ENCODE measurements around the gene MAN1C1.

The MAN1C1 gene

GRCh38 chr1:25643929-25644328, 27.3 kb downstream of the MAN1C1 start:
- H3K9me3 ChIP-seq (ENCODE audit: insufficient read depth, low read length), result no peaks in the 10 kb centered on the region
- no peak for TF ChIP-seq EZH2phosphoT487 (IDR thresholded peaks at IDR 0.05; ENCODE audit: low read depth)
- TF ChIP-seq CTCF (IDR thresholded peaks at IDR 0.05; ENCODE audit: low read depth, low read length), result no peak

GRCh38 chr1:25644962-25645361, 28.4 kb downstream of the MAN1C1 start:
- no peaks in the 10 kb centered on the region for H3K79me2 ChIP-seq (ENCODE audit: low read length)
- H3K4me3 ChIP-seq (ENCODE audit: low read length), result no peak overlapping the region
- H3K4me1 ChIP-seq (ENCODE audit: low read length), result no peaks in the 10 kb centered on the region
- no peaks in the 10 kb centered on the region for H4K20me1 ChIP-seq (ENCODE audit: insufficient read depth, low read length)
- TF ChIP-seq CTCF (IDR thresholded peaks at IDR 0.05; ENCODE audit: low read depth, low read length), result no peak
- TF ChIP-seq EZH2phosphoT487 (IDR thresholded peaks at IDR 0.05; ENCODE audit: low read depth), result no peak
- H3K27me3 ChIP-seq (ENCODE audit: low read depth, low read length), result peaks cover 28% of the 10 kb centered on the region
- no peak overlapping the region for H3K27ac ChIP-seq (ENCODE audit: low read length)
- no peaks in the 10 kb centered on the region for H3K9me3 ChIP-seq (ENCODE audit: insufficient read depth, low read length)
- no peak overlapping the region for H3K9ac ChIP-seq (ENCODE audit: low read length)
- H3K4me2 ChIP-seq (ENCODE audit: low read length), result no peak overlapping the region
- H3K36me3 ChIP-seq (replicated peaks; ENCODE audit: low read depth, low read length), result no peaks in the 10 kb centered on the region
- H2AFZ ChIP-seq (ENCODE audit: low read depth, low read length), result no peak overlapping the region

More at GRCh38 chr1:25643929-25644328, 27.3 kb downstream of the MAN1C1 start:
- H3K4me3 ChIP-seq (ENCODE audit: low read length), result no peak overlapping the region
- H4K20me1 ChIP-seq (ENCODE audit: insufficient read depth, low read length), result no peaks in the 10 kb centered on the region
- no peaks in the 10 kb centered on the region for H3K36me3 ChIP-seq (replicated peaks; ENCODE audit: low read depth, low read length)
- no peak overlapping the region for H3K27ac ChIP-seq (ENCODE audit: low read length)
- no peak overlapping the region for H3K4me2 ChIP-seq (ENCODE audit: low read length)
- H3K79me2 ChIP-seq (ENCODE audit: low read length), result no peaks in the 10 kb centered on the region
- no peaks in the 10 kb centered on the region for H3K4me1 ChIP-seq (ENCODE audit: low read length)
- no peak overlapping the region for H3K9ac ChIP-seq (ENCODE audit: low read length)
- no peak overlapping the region for H2AFZ ChIP-seq (ENCODE audit: low read depth, low read length)
- peaks cover 37% of the 10 kb centered on the region for H3K27me3 ChIP-seq (ENCODE audit: low read depth, low read length)

- Histone ChIP-seq H3K9me3 (ENCODE audit: insufficient read depth, low read length) (no peaks in the 10 kb centered on the region), H3K79me2 (ENCODE audit: low read length) (no peaks in the 10 kb centered on the region), H3K27ac (ENCODE audit: low read length) (no peak overlapping the region), H3K4me3 (ENCODE audit: low read length) (no peak overlapping the region), H3K9ac (ENCODE audit: low read length) (no peak overlapping the region), H4K20me1 (ENCODE audit: insufficient read depth, low read length) (no peaks in the 10 kb centered on the region), H3K27me3 (ENCODE audit: low read depth, low read length) (peaks cover 22% of the 10 kb centered on the region), H3K4me1 (ENCODE audit: low read length) (no peaks in the 10 kb centered on the region), H3K4me2 (ENCODE audit: low read length) (no peak overlapping the region), H2AFZ (ENCODE audit: low read depth, low read length) (no peak overlapping the region), H3K36me3 (replicated peaks; ENCODE audit: low read depth, low read length) (no peaks in the 10 kb centered on the region)
- TF ChIP-seq CTCF (IDR thresholded peaks at IDR 0.05; ENCODE audit: low read depth, low read length), result no peak
- no peak for TF ChIP-seq EZH2phosphoT487 (IDR thresholded peaks at IDR 0.05; ENCODE audit: low read depth)
These were observed 29.2 kb downstream of the MAN1C1 start for GRCh38 chr1:25645637-25646400.

GRCh38 chr1:25647106-25647505, 30.5 kb downstream of the MAN1C1 start:
- Histone ChIP-seq H3K9ac (ENCODE audit: low read length) (no peak overlapping the region), H3K4me1 (ENCODE audit: low read length) (no peaks in the 10 kb centered on the region), H3K4me2 (ENCODE audit: low read length) (no peak overlapping the region), H3K27me3 (ENCODE audit: low read depth, low read length) (peaks cover 16% of the 10 kb centered on the region; the same call in 1 of the 2 replicates), H3K79me2 (ENCODE audit: low read length) (no peaks in the 10 kb centered on the region), H3K9me3 (ENCODE audit: insufficient read depth, low read length) (no peaks in the 10 kb centered on the region), H3K36me3 (replicated peaks; ENCODE audit: low read depth, low read length) (no peaks in the 10 kb centered on the region), H3K4me3 (ENCODE audit: low read length) (no peak overlapping the region), H2AFZ (ENCODE audit: low read depth, low read length) (no peak overlapping the region), H4K20me1 (ENCODE audit: insufficient read depth, low read length) (no peaks in the 10 kb centered on the region), H3K27ac (ENCODE audit: low read length) (no peak overlapping the region)
- no peak for TF ChIP-seq EZH2phosphoT487 (IDR thresholded peaks at IDR 0.05; ENCODE audit: low read depth)

All from OCI-LY3 (cell line).